Myocyte (in vitro differentiated cells): ENCODE measurements around the gene DPP10. TPM values are rescaled to one million over a fixed set of nuclear protein-coding genes. Genes with fewer than 3 reads are reported as not detected.

Experiments used
- DNase-seq: peaks from one replicate; pipeline ENCODE4 v3.0.0-alpha.2; 2012; ENCODE audit warnings: low read depth
- total RNA-seq: library from RNA; depleted of rRNA; stranded (reverse); fragments of >200 nt; gene quantifications from 2 replicates; pipeline ENCODE4 v1.2.3, GENCODE V29; 2014

The DPP10 gene
- total RNA-seq, 1 donor from 2014 or later, result not detected

DNA sequence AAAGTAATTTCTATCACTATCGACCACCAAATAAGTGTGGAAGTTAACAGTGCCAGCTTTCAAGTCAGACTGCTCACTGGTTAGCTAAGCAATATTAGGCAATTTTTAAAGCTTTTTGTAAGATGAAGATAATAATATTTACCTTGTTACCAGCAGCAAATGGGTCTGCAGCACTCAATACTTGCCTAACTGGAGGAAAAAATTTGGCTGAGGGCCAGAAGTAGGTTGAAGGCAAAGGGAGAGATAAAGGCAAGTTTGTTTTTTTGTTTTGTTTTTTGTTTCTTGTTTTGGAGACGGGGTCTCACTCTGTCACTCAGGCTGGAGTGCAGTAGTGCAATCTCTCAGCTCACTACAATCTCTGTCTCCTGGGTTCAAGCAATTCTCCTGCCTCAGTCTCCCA lies 675.9 kb downstream of the DPP10 start:
- no peak for DNase-seq

DNA sequence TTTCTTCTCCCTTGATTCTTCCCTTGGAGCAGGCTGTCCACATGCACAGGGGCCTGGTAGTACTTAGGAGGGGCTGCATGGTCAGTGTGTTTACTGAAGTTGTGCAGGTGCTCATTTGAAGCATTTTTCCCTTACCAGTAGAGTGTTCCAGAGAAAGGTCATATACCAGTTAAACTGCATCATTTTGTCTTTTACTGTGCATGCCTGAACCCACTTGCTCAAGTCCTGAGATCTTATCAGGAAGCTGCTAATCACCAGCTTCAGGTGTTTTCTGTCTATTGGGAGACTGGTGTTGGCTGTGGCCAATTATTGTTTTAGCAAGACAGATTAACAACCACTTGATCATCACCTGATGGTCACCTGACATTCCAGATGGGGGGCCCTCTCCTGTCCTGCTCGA lies 676.6 kb downstream of the DPP10 start:
- no peak for DNase-seq

DNA sequence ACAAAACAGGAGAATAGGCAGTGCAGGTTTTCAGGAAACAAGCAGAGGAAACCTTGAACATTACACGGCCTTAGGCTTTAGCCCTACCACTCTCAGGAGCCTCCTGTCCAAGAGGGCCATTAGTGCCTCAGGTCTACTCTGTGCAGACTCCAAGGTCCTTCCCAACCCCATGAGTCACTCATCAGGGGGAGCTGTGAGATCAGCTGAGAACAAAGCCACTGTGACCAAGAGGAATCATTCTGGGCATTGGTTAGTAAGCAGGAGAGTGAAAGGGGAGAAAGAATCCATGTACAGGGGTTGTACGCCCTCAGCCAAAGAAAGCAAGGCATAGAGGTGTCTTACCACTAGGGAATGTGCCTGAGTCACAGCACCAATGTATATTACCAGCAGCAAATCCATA lies 680.3 kb downstream of the DPP10 start:
- no peak for DNase-seq

DNA sequence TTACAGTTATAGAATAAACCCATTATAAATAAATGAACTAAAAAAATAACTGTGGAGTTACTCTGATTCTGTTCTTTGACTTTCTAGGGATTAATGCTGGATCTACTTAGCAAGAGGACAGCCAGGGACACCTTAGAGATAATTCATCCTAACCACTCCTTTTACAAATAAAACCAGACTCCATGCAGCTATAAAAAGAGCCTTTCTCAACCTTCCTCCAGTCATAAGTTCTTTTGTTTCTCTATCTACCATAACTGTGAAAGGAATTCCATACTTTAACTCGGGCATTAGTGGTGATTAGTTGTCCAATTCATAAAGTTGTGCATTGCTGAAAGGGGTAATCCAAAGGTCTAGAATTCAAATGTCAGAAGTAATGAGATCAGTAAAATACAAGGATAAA lies 682.4 kb downstream of the DPP10 start:
- DNase-seq, result no peak

DNA sequence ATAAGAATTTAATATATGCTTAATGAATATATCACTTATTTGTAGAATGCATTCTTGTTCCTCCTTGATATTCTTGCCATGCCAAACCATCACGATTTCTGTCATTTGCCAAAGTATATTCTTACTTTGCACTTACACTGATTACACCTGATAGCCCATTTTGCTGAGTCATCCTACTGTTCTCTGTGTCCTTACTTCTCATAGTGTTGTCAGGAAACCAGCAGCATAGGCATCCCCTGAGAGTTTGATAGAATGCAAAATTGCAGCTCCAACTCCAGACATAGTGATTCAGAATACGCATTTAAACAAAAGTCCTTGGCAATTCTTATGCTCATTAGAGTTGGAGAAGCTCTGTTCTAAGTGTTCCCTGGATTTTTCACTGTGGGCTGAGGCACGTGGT lies 687.1 kb downstream of the DPP10 start:
- DNase-seq, result no peak

DNA sequence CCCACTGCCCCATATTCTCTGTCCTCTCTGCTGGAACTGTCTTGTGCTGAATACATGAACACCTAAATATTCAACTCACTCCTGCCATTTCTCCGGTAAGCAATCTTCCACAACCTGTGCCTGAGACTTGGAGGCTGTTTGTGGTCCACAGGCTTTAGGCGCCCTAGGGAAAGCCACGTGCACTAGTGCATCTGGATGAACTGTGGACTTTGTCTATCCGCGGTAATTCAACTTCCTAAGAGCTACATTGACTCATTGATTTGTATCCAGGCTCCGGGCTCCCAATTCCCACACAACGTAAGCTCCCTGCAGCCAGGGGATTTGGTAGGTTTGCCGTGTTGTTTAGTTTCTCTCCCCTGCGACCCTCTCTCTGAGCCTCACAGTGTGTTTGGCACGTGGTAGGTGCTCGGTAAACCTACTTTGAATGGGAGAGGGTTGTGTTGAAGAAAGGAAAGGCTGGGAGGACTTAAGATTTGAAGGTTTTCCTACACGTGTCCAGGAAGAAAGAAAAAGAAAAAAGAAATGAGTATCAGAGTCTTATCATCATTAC lies 718.2 kb downstream of the DPP10 start:
- no peak for DNase-seq

DNA sequence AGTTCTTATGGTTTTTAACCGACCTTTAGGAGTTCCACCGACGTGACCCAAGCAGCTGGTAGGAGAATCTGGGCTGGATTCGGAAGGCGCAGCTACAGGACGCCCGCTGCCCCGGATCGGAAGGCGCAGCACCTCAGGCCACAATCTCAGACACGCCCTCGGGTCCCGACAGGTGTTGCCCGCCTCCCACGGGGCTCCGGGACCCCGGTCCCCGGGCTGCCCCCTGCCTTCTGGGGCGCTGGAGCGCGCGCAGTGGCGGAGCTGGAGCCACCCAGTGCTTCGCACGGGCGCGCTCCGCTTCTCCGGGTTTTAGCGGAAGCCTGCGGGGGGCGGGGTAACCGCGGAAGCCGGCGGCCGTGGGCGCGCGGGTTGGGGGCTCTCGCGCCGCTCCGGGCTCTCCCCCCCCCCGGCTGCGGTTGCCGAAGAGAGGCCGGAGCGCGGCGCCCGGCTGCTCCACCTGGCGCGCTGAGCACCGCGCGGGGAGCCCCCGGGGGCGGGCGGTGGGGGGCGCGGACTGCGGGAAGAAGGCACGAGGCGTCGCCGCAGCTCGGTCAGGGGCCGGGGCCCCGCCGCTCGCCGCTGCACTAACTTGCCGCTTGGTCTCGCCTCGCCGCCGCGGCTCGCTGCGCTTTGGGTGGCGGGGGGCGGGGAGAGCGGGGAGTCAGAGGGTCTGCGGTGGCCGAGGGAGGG lies 718.8 kb downstream of the DPP10 start:
- no peak for DNase-seq

DNA sequence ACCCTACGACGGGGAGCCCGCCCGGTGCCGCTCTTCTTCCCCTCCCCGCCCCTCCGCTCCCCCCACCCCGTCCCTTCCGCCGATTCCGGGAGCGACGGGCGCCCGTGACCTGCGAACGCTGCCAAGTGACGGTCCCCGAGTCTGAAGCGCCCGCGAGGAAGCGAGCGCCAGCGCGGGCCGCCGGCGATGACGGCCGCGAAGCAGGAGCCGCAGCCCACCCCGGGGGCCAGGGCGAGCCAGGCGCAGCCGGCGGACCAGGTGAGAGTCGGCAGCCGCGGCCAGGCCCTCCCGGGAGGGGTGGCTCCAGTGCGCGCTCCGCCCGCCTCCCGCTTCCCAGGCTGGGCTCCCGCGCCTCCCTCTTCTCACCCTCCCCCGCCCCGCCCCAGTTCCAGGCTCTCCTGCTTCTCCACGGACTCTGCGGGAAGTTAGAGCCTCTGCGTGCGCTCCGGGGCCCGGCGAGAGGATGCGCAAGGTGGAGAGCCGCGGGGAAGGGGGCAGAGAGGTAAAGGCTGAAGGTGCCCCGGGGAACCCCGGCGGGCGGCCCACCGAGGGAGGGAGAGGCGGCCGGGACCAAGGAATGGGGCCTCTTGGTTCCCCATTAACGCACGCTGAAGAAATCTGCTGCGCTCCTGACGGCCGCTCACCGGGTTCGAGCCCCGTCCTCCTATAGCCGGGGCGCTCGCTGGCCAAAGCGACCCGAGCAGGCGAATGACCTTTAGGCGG lies 719.5 kb downstream of the DPP10 start:
- DNase-seq, result no peak

DNA sequence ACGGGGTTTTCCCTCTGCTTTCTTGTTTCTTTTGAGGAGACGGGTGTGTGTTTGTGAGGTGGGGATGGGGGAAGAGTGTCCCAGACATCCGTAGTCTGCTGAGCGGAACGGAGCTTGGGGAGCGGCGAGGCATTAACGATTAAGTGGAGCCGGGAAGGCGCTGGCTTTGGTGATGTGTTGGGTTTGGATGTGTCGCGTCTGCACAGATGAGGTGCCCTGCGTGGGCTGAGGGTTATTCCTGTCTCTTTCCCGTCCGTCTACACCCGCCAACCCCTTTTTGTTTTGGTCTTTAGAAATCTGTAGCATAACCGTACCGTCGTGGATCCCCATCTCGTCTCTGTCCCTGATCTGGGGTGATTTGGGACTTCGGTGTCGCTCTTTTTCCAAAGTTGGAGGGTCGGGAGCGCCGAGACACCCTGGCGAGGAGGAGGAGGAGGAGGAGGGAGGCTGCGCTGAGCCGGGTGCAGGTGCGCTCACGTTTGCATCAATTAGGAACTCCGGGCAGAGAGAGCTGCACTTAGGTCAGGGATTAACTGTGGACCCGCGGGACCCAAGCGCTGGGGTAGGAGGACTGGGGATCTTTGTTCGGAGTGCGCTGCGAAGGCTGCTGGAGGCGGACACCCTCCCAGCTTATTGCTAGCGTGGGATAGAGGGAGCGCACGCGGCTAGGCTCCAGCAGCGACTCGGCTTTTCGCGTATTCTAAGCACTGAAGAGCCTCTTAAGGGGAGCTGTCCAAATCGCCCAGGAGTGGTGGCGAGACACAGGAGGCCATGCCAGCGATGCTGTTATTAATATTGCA lies 720.3 kb downstream of the DPP10 start:
- no peak for DNase-seq

DNA sequence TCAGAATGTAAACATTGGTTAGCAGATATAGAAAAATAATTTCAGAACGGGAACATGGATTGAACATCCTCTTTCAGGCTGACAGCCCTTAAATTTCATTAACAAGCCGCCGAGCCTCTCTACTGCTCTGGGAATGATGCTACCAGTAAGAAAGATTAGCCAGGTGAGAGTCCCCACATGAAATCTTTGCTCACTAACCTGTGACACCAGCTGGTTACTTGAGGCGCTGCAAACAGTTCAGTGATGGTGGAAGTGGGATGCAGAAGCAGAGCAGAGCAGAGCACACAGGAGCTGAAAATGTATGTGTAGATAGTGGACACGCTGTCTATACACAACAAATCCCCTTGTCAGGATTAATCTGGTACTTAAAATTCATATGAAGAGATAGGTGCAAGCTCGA lies 721.1 kb downstream of the DPP10 start:
- no peak for DNase-seq

DNA sequence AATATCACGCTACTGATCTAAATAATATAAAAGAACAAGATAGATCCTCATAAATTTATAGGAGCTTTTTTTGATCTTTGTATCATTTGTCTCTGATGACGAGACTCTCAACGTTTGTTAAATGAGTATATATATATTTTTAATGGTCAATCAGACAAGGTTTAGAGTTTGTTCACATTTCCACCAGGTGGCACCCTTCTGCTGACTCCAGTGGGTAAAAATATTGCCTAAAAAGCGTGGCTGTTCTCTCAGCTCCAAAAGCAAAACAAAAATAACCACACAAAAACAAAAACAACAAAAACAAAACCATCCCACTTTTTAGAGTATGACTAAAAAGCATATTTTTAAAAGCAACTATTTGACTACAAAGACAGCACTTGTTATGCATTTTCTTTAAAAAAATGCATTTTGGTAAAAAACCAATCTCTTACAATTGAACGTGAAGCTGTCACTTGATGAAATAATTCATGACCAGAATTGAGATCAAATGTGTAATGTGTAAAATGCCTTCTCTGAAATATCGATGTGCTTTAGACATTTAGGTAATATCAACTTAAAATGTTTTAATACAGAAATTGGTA lies 723.2 kb downstream of the DPP10 start:
- peak; percentile 15 for DNase-seq

DNA sequence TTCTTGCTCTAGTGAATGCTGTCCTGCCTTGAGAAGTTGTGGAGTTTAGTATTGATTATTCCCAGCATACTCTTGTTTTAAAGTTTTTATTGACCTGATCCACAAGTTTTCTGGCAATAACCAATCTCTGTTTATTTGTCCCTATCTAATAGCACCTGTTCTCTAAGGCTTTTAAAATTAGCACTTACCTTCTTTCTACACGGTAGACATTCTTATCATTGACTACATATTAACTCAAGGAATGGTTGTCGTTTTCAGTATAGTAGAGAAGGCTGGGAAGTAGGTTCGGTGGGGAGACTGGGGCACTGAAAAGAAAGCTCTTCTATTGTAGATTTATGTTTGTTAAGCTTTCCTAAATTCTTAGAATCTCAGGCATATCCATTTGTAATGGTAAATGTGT lies 726.0 kb downstream of the DPP10 start:
- no peak for DNase-seq

DNA sequence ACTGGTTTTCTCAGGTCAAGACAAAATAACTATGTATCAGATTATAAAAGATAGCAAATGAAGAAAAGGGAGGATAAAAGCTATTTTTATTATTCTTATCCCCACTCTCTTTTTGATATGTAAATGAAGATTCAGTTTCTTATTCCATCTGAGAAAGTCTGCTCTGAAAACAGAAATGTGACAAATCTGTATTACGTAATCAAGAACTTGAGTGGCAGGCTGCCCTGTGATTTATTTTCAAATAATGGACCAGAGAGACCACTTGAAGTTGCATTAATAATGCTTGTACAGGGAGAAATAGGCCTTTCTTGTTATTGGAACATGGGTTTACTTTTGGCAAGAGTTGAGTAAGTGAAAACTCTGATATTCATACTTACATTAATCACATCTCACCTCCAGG lies 727.4 kb downstream of the DPP10 start:
- DNase-seq, result no peak

DNA sequence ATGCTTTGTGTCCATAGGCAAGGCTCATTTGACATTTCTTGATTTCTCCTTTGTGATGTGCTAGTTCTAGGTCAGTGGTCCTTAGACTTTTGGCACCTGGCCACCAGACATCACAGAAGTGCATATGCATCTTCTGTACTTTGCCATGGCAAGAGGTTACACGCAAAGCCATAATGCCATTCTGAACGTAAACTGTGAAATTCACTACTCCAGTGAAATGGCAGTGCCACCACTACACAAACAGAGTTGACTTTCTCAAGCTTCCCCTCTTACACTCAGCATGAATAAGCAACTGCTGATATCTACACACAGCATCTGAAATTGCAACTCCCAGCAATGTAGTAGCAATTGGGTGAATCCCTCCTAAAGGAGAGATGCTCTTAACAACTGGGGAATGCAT lies 729.3 kb downstream of the DPP10 start:
- DNase-seq, result no peak

DNA sequence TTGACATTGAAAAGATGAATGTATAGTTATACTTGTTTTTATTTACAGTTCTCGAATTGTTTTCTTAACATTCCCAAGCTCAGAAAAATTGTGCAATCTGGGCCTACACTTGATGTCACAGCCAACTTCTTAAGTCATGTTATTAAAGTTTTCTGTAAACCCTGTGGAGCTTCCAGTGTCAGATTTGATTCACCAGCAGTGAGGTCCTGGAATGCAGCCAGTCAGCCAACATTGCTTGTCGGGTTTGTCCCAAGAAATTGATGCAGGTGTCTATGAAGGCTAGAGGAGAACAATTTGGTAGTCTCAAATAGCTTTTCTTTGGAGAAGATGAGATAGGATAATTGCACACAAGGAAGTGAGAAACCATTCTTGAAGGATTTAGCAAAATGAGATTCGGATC lies 732.2 kb downstream of the DPP10 start:
- DNase-seq, result no peak

DNA sequence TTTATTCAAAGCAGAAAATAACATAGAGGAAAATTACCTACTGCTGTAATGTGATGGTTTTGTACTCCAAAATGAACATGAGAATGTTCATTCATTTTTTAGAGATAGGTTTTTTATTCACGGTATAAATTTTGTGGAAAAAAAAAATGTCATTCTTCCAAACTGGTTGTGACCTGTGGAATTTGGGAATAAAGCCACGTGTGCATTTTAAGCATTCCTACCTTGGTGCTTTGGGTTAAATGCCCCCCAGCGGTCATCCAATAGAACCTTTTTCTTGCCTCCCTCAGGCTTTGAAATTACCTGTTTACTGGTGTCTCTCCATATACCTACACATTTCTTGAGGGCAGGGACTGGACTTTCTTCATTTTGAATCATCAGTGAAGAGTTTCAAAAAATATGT lies 740.7 kb downstream of the DPP10 start:
- DNase-seq, result no peak

DNA sequence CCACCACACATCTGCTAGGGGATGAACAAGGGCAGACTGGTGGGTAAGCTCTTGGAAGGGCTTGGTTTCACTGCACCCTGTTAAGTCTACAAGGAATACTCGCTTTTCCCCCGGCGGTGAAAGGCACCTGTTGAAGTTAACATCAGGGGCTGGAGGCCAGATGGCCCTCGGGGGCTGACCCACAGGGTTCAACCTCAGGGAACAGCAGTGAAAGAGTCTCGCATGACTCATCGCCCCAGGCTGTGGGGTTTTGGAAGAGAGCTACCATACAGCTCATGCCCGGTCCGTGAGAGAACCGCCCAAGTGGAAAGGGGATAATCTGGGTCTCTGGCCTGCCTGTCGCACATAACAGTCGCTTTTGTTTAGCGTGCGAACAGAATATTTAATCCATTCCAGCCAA lies 748.0 kb downstream of the DPP10 start:
- DNase-seq, result no peak

DNA sequence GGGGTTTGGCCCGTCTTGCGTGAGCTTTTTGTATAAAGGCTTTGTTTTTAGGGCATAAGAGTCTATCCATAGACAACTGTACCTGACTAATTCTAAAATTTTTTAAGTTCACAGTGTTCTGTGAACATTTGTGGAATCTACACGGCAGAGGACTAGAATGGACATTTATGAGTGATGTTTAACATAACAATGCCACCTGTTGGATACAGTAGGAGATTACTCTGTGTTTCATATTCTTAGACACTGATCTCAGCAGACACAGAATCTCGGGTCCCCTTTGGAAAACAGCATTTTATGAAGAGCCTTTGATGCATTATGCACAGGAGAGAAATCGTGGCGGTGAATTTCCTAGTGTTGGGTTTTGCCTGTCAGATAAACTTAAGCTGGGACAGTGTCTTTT lies 752.2 kb downstream of the DPP10 start:
- no peak for DNase-seq

DNA sequence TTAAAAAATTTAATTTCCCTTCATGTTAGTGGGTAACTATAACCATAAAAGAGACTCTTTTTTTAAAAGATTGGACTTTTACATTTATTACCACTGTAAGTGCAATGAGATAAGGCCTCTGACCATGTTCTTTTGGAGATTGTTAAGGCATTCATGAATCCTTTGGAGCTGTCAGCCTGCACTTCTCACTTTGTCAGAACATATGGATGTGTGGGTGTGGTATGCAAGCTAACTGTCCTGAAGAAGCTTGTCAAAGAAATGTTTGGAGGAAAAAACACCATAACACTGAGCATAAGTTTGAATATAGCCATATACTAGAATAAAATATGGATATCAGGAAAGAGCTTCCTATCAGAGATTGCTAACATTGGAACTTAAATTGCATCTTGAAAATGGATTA lies 754.1 kb downstream of the DPP10 start:
- DNase-seq, result no peak

DNA sequence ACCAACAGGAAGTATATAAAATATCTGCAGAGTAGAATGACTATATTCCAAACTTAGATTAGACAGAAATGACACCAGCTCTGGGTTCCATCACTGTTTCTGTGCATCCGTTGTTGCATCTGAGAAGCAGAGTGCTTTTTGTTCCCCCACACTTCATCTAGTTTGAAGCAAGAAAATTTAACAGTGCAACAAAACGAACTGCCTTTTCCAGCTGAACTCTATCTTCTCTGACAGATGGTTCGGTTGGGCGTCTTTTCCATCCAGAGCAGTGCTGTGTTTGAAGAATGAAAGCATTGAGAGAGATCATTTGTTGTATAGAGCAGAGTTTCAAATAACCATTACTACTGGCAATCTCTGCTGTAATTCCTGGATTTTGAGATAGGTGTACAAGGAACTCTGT lies 757.5 kb downstream of the DPP10 start:
- DNase-seq, result no peak

DNA sequence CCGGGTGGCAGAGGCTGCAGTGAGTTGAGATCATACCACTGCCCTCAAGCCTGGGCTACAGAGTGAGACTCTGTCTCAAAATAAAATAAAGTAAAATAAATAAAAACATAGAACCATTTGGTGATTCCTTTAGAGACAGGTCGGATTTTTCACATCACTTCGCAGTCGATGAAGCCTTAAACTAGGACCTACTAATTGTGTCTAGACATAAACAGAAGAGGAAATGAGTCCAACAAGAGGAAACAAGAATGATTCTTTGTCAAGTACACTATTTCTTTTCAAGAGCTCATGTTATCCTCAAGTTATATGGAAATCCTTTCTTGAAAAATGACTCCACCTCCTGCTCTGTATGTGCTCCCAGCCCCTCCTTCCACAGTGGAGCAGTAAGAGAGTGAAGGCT lies 758.9 kb downstream of the DPP10 start:
- DNase-seq, result no peak
